ENCODE results near the gene TTL. TPM values are rescaled to one million over a fixed set of nuclear protein-coding genes. Genes with fewer than 3 reads are reported as not detected.
"Not testable (repeated sequence)": the region's sequence is repeated elsewhere in the genome, so short reads cannot be mapped to it uniquely, and the experiment has no call there.

The TTL gene
- 10 to 100 TPM; 48.4 to 65.1 (median 55.1) TPM for total RNA-seq (2021; fragmentation: NEBNext Ultra II Directional; extraction: Animal tissue kit (Norgen Biotek cat#: 25700))
- long read RNA-seq, partial matches to known transcripts: 2 of 12 reads
- long read RNA-seq, other reads (novel, unspliced or antisense): 10 of 12 reads

DNA sequence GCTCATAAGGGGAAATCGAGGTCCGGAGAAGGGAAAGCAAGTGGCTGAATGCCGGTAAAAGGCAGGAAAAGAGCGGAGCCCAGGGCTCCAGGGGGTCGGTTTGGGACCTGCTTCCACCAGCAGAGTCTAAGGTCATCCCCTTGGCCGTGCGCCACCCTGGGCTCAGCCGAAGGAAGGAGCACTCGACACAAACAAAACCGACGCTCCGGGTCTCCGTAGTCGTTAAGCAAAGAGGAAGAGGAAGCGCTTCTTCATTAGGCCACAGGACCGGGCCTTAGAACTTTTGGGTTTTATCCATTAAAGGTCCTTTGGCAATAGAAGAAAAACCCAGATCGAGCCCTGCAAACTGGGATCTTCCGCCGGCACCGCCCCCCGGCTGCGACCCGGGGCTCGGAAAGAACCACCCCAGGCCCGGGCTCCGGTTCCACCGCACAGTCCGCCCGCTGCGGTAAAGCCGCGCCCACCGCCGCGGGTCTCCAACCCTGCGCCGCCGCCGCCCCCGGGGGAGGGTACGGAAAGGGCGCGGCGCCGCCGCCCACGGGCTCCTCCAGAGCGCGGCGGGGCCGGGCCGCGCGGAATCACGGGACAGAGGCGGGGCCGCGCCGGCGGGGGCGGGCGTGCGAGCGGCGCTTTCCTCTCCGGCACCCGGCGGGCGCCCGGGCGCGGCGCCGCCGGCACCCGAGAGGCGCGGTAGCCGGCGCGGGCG lies at the start of gene TTL:
Gene TTL, plus strand, starts transcription at position 629 of the 706 bp plus-strand sequence. CDS start 189 bp downstream, outside the sequence.
- H3K4me1 Mint-ChIP-seq (ENCODE audit: low read depth): peaks cover 37% of the 10 kb centered on the region
- peak; percentile 14 for DNase-seq
- H3K27ac Mint-ChIP-seq: peak within 1 kb of the TSS; percentile 92
- no peaks in the 10 kb centered on the region; the same call in 1 of the 2 replicates for H3K27me3 Mint-ChIP-seq (ENCODE audit: insufficient read depth)
- peaks cover 17% of the 10 kb centered on the region for H3K36me3 Mint-ChIP-seq (ENCODE audit: low read depth)
- peak within 1 kb of the TSS; percentile 92 for H3K4me3 Mint-ChIP-seq
- TF ChIP-seq, protein P1, sequence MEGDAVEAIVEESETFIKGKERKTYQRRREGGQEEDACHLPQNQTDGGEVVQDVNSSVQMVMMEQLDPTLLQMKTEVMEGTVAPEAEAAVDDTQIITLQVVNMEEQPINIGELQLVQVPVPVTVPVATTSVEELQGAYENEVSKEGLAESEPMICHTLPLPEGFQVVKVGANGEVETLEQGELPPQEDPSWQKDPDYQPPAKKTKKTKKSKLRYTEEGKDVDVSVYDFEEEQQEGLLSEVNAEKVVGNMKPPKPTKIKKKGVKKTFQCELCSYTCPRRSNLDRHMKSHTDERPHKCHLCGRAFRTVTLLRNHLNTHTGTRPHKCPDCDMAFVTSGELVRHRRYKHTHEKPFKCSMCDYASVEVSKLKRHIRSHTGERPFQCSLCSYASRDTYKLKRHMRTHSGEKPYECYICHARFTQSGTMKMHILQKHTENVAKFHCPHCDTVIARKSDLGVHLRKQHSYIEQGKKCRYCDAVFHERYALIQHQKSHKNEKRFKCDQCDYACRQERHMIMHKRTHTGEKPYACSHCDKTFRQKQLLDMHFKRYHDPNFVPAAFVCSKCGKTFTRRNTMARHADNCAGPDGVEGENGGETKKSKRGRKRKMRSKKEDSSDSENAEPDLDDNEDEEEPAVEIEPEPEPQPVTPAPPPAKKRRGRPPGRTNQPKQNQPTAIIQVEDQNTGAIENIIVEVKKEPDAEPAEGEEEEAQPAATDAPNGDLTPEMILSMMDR (IDR thresholded peaks at IDR 0.05): no peak
- no peaks in the 10 kb centered on the region for H3K9me3 Mint-ChIP-seq

DNA sequence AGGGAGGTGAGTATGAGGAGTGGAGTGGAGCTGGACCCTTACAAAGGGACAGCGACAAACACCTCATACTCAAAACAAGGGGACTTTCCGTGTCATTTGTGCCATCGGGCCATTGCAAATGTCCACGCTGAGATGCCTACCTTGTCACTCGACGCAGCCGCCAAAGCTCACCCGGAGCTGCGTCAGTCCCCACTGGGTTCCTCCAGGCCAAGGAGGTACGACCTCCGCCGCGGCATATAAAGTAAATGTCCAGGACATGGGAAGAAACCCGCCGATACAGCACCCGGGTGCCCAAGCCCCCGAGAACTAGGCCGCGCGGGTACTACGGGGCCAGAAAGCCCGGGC lies 49.6 kb upstream of the TTL start:
- not testable (repeated sequence) for H3K9me3 Mint-ChIP-seq; H3K36me3 Mint-ChIP-seq (ENCODE audit: low read depth); H3K27ac Mint-ChIP-seq; DNase-seq; H3K4me1 Mint-ChIP-seq (ENCODE audit: low read depth); H3K27me3 Mint-ChIP-seq (ENCODE audit: insufficient read depth)
- peak overlapping the region; percentile 65; the same call in 1 of the 2 replicates for H3K4me3 Mint-ChIP-seq

DNA sequence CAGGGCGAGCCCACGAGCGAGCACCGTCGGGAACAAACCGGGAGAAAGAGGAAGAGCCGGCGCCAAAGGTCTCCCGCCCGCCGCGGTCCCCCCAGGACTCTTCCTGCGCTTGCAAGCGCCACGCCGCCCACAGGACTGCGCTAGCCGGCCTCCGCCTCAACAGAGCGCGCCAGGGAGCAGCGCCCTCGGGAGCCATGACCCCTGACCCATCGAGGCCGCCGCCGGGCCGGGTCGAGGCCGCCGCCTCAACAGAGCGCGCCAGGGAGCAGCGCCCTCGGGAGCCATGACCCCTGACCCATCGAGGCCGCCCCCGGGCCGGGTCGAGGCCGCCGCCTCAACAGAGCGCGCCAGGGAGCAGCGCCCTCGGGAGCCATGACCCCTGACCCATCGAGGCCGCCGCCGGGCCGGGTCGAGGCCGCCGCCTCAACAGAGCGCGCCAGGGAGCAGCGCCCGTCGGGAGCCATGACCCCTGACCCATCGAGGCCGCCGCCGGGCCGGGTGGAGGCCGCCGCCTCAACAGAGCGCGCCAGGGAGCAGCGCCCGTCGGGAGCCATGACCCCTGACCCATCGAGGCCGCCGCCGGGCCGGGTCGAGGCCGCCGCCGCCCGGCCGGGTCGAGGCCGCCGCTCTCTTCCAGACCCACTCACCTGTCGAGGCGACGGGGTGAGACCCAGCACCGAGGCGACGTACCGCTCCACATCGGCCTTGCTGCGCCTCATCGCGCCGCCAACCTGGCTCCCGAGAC lies 49.0 kb upstream of the TTL start:
- not testable (repeated sequence) for H3K9me3 Mint-ChIP-seq; DNase-seq; H3K27ac Mint-ChIP-seq; H3K36me3 Mint-ChIP-seq (ENCODE audit: low read depth); H3K4me1 Mint-ChIP-seq (ENCODE audit: low read depth); H3K27me3 Mint-ChIP-seq (ENCODE audit: insufficient read depth)
- peak overlapping the region; percentile 65; the same call in 1 of the 2 replicates for H3K4me3 Mint-ChIP-seq

DNA sequence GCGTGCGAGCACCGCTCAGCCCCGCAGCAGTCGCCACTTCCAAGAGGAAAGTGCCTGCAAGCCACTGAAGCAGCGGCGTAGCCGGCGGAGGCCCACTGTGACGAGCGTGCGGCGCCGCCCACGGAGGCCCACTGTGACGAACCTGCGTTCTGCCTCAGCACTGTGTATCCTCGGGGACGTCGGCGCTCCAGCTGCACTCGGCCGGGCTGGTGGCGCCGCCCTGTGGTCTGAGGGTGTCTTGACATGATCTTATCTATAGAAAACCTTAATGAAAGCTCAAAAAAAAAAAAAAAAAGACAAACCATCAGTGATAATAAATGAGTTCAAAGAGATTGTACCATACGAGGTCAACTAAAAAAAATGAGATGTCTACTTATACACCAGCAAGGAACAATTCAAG lies 48.5 kb upstream of the TTL start, which contains the start of gene RGPD8:
Gene RGPD8, minus strand, starts transcription at position 166 of the 400 bp plus-strand sequence. CDS start 192 bp downstream, outside the sequence.
- H3K4me1 Mint-ChIP-seq (ENCODE audit: low read depth); H3K9me3 Mint-ChIP-seq; H3K27ac Mint-ChIP-seq; H3K36me3 Mint-ChIP-seq (ENCODE audit: low read depth): not testable (repeated sequence)
- Mint-ChIP-seq H3K4me3 (peak within 1 kb of the TSS; percentile 65), H3K27me3 (ENCODE audit: insufficient read depth) (peaks cover 10% of the 10 kb centered on the region)
- peak; percentile 72 for DNase-seq
- TF ChIP-seq, protein P1 (IDR thresholded peaks at IDR 0.05): peak; percentile 82

DNA sequence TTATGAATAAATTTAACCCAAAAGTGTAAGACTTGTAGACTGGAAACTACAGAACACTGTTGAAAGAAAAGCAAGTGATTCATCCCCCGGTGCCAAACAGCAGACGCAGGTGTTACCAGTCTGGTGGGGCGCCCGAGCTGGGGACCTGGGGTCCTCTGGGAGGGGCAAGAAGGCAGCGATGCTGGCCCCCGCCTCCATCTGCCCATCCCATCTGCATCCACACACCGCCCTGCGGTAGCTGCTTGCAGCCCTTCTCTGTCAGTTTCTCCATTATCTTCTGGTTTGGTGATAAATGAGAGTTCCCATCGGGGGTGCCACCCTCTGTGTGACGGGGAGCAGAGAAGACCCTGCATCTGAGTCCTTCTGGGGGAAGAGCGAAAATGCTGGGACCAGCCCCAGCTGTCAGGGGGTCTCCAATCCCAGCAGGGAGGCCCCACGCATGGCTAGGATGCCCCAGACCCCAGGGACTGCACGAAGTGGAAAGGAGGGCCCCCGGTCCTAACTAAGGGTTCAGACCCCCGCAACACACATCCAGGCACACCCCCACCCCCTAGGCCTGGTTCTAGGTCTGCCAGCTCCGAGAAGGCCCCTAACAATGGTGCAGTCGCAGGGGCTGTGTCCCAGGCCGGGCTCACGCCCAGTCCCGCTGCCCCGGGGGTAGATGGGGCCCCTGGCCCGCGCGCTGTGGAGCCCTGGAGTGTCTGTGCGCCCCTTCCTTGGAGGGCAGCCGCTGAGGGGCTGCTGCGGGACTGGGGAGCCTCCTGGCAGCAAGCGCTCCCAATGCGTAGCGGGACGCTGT lies 47.8 kb upstream of the TTL start:
- Mint-ChIP-seq H3K27me3 (ENCODE audit: insufficient read depth) (peaks cover 10% of the 10 kb centered on the region), H3K4me3 (no peak overlapping the region; the same call in 1 of the 2 replicates), H3K27ac (no peak overlapping the region), H3K9me3 (no peaks in the 10 kb centered on the region), H3K36me3 (ENCODE audit: low read depth) (no peaks in the 10 kb centered on the region), H3K4me1 (ENCODE audit: low read depth) (peaks cover 6% of the 10 kb centered on the region; the same call in 1 of the 2 replicates)
- TF ChIP-seq, protein P1 (IDR thresholded peaks at IDR 0.05): no peak
- DNase-seq: no peak

DNA sequence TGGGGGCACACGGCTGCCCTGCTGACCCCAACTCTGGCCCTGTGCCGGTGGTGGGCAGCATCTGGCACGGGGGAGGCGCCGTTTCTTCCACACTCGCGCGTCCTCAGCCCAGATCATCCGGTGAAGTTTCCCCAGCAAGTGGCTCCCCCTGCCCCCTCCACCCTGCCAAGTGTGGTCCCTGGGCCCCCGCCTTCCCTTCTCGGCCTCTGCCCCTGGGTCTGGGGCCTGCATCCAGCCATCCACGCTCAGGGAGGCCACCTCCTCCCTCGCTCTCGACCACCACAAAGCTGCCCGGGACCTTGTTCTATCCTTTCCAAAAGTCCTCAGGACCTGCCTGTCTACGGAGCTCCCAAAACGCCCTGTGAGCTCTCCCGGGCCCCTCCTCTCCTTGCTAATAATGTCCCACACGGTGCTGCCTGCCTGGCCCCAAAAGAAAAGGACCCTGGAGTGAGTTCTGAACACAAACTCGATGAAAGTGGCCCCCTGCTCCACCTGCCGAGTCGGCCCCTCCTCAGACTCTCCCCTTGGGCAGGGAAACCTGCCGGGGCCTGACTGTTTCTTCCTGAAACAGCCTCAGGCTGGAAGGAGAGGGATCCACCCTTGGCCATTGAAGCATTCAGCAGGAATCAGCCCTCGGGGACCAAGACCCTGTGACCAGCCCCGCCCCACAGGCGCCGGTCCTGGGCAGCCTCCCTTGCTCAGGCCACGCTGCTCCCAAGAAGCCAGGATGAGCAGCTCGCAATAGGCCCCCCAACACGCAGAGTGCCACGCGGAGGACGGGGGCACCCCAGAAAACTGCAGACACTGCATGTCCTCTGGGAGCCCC lies 46.9 kb upstream of the TTL start:
- not testable (repeated sequence) for H3K4me1 Mint-ChIP-seq (ENCODE audit: low read depth); H3K4me3 Mint-ChIP-seq; H3K9me3 Mint-ChIP-seq; H3K36me3 Mint-ChIP-seq (ENCODE audit: low read depth); H3K27me3 Mint-ChIP-seq (ENCODE audit: insufficient read depth); H3K27ac Mint-ChIP-seq; DNase-seq

DNA sequence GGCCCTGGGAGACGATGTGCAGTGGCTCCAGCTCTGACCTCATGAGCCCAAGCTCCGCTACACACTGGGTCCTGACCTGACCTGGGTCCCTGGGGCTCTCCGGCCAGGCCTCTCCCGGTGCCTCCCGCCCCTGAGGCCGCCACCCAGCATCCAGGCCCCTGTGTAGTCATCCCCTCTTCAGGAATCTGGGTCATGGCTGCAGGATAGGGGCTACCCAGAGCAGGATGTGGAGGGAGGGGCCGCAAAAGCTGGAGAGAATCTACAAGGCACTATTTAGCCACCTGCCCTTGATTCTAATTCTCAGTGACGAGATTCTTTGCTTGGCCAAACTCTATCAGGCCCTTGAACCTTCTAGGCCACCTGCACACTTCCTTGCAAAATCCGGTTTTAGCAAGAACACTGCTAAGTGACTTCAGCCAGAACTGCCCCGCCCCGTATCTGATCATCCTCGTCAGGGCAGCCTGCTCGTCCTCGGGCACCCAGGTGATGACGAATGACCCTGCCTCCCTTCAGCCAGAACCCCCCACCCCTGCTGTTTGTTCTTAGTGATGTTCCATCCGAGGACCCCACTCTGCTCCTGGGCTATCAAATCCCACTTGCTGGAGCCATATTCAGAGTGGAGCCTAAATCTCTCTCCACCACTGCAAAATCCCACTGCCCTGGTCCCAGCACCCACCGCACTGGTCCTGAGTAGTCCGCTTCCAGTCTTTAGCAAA lies 46.1 kb upstream of the TTL start:
- not testable (repeated sequence) for H3K36me3 Mint-ChIP-seq (ENCODE audit: low read depth); DNase-seq; H3K4me3 Mint-ChIP-seq; H3K9me3 Mint-ChIP-seq; H3K27ac Mint-ChIP-seq
- Mint-ChIP-seq H3K27me3 (ENCODE audit: insufficient read depth) (peaks cover 13% of the 10 kb centered on the region), H3K4me1 (ENCODE audit: low read depth) (peaks cover 13% of the 10 kb centered on the region)

DNA sequence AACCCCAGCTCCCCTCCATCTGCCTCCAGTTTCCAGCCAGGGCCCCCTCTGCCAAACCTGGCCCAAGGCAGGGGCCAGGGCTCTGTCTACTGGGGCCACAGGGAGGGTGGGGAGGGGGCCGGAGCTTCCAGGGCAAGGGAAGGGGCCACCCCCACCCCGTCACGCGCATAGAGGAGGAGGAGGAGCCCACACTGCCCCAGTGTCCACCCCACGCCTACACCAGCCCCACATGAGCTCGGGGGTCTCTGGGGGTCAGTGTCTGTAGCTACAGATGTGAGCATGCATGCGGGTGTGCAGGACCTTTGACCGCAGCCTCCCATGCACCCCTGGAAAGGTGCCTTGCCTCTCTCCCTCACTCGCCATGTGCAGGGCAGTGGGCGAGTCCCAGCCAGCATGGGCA lies 45.0 kb upstream of the TTL start:
- Mint-ChIP-seq H3K4me1 (ENCODE audit: low read depth) (peaks cover 13% of the 10 kb centered on the region), H3K27me3 (ENCODE audit: insufficient read depth) (peaks cover 10% of the 10 kb centered on the region)
- DNase-seq; H3K9me3 Mint-ChIP-seq; H3K36me3 Mint-ChIP-seq (ENCODE audit: low read depth); H3K27ac Mint-ChIP-seq; H3K4me3 Mint-ChIP-seq: not testable (repeated sequence)

DNA sequence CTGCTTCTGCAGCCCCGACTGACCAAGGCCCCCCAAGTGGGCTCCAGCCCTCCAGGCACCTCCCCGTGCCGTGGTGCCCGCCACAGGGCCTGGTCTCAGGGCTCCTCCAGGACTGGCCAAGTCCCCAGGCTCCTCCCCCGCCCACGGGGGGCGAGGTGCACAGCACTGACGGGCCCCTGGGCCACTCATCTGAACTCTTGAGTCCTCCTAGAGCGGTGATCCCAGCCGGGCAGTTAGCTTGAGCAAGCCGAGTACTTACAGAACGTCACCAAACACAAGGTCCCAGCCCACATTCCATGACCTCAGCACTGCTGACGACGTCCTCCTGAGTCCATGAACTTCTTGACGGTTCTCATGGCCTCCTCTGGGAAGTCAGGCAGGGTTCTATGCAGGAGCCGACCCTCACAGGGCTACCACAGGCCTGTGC lies 44.5 kb upstream of the TTL start:
- H3K27ac Mint-ChIP-seq; H3K9me3 Mint-ChIP-seq; H3K36me3 Mint-ChIP-seq (ENCODE audit: low read depth); H3K4me3 Mint-ChIP-seq; DNase-seq: not testable (repeated sequence)
- H3K27me3 Mint-ChIP-seq (ENCODE audit: insufficient read depth): peaks cover 10% of the 10 kb centered on the region
- H3K4me1 Mint-ChIP-seq (ENCODE audit: low read depth): peaks cover 13% of the 10 kb centered on the region

Data from HFFc6 (cell line).